Stimulated activated naive CD8-positive, alpha-beta T cell treated with anti-CD3 and anti-CD28 coated beads, Interleukin-15, amount 100 ng/mL, for 72 hours (primary cell): ENCODE data around the gene MAP2K5.

Experiments
- ATAC-seq: fragments of 150-1000 bp; cut with Tn5 transposase; 2 replicates; pipeline ENCODE4 v1.10.0; 2021; ENCODE audit warnings: mild to moderate bottlenecking, moderate library complexity
- DNase-seq, 2 donors: peaks; one replicate each; pipeline ENCODE4 v3.0.0; 2021 to 2022
- H3K27ac Mint-ChIP-seq, 2 donors: one replicate each; pipeline ENCODE4 v1.8.0; 2022; ENCODE audit warnings: mild to moderate bottlenecking in 2 of 2, mixed read lengths in 2 of 2, moderate library complexity in 2 of 2
- H3K27me3 Mint-ChIP-seq: one replicate; pipeline ENCODE4 v1.8.0; 2022; ENCODE audit warnings: mixed read lengths
- H3K4me1 Mint-ChIP-seq: one replicate; pipeline ENCODE4 v1.8.0; 2022; ENCODE audit warnings: mild to moderate bottlenecking, mixed read lengths
- H3K4me3 Mint-ChIP-seq, 2 donors: one replicate each; pipeline ENCODE4 v1.8.0; 2022; ENCODE audit warnings: mild to moderate bottlenecking in 2 of 2, mixed read lengths in 2 of 2, moderate library complexity in 1 of 2
- H3K9me3 Mint-ChIP-seq, 2 donors: one replicate each; pipeline ENCODE4 v1.8.0; 2022; ENCODE audit warnings: mixed read lengths in 2 of 2

The MAP2K5 gene

GRCh38 chr15:67746022-67746421 lies 203.5 kb downstream of the MAP2K5 start:
- no peaks in the 10 kb centered on the region for H3K9me3 Mint-ChIP-seq
- no peaks in the 10 kb centered on the region for H3K27me3 Mint-ChIP-seq
- ATAC-seq (peak; percentile 54), DNase-seq (no peak)
- H3K4me1 Mint-ChIP-seq = peaks cover 63% of the 10 kb centered on the region
- H3K27ac Mint-ChIP-seq = peak overlapping the region; percentile 95 to 96
- peak overlapping the region; percentile 51 to 58 for H3K4me3 Mint-ChIP-seq

GRCh38 chr15:67746450-67746849 lies 203.9 kb downstream of the MAP2K5 start:
- peak; percentile 55 for ATAC-seq

GRCh38 chr15:67747921-67748320 lies 205.4 kb downstream of the MAP2K5 start:
- no peak overlapping the region for H3K4me3 Mint-ChIP-seq
- H3K9me3 Mint-ChIP-seq = no peaks in the 10 kb centered on the region
- ATAC-seq (no peak), DNase-seq (no peak)
- peaks cover 54% of the 10 kb centered on the region for H3K4me1 Mint-ChIP-seq
- H3K27ac Mint-ChIP-seq = peak overlapping the region in 1 of 2 donors; percentile 57
- no peaks in the 10 kb centered on the region for H3K27me3 Mint-ChIP-seq

More at GRCh38 chr15:67746450-67746849, 203.9 kb downstream of the MAP2K5 start:
- DNase-seq = no peak
- Mint-ChIP-seq H3K27me3 (no peaks in the 10 kb centered on the region), H3K4me3 (peak overlapping the region; percentile 51 to 58), H3K9me3 (no peaks in the 10 kb centered on the region), H3K4me1 (peaks cover 59% of the 10 kb centered on the region), H3K27ac (peak overlapping the region; percentile 95 to 96)

DNA sequence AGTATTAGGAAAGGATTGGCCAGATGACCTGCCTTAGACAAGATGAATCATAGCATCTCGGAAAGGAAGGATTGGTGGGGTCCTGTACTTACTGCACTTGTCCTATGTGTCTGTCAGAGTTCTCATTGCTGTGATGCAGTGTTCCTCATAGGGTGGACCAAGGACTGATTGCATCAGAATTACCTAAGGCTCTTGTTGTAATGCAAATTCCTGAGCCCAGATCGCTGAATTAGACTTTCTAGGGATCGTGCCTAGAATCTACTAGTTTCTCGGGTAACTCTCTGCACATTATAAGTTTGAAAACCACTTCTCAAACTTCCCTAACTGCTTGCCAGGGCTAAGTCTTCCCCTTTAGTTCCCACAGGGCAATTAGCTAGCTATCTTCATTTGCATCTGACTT lies 207.9 kb downstream of the MAP2K5 start:
- Mint-ChIP-seq H3K27ac (no peak overlapping the region), H3K4me3 (no peak overlapping the region), H3K9me3 (peaks cover 0 to 3% of the 10 kb centered on the region in 2 donors), H3K27me3 (no peaks in the 10 kb centered on the region), H3K4me1 (peaks cover 52% of the 10 kb centered on the region)
- ATAC-seq = no peak
- DNase-seq = no peak

DNA sequence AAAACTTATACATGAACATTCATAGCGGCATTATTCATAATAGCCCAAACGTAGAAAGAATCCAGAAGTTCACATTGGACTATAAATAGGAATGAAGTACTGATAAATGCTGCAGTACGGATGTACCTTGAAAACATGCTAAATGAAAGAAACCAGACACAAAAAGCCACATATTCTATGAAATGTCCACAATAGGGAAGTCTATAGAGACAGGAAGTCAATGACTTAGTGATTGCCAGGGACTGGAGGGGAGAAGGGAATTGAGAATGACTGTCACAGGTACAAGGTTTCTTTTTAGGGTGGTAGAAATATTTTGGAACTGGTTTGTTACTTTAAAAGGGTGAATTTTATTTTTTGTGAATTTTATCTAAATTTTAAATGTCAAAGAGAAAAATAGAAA lies 211.4 kb downstream of the MAP2K5 start:
- H3K9me3 Mint-ChIP-seq = peaks cover 0 to 4% of the 10 kb centered on the region in 2 donors
- H3K4me1 Mint-ChIP-seq = peaks cover 68% of the 10 kb centered on the region
- no peak for ATAC-seq
- H3K4me3 Mint-ChIP-seq = no peak overlapping the region
- no peaks in the 10 kb centered on the region for H3K27me3 Mint-ChIP-seq
- no peak for DNase-seq
- peak overlapping the region in 1 of 2 donors; percentile 7 for H3K27ac Mint-ChIP-seq

GRCh38 chr15:67755264-67755663 lies 212.8 kb downstream of the MAP2K5 start:
- Mint-ChIP-seq H3K4me3 (no peak overlapping the region), H3K27me3 (no peaks in the 10 kb centered on the region), H3K9me3 (peaks cover 0 to 4% of the 10 kb centered on the region in 2 donors), H3K4me1 (peaks cover 70% of the 10 kb centered on the region), H3K27ac (no peak overlapping the region)
- ATAC-seq (peak; percentile 82), DNase-seq (peak in 1 of 2 donors; percentile 17)

DNA sequence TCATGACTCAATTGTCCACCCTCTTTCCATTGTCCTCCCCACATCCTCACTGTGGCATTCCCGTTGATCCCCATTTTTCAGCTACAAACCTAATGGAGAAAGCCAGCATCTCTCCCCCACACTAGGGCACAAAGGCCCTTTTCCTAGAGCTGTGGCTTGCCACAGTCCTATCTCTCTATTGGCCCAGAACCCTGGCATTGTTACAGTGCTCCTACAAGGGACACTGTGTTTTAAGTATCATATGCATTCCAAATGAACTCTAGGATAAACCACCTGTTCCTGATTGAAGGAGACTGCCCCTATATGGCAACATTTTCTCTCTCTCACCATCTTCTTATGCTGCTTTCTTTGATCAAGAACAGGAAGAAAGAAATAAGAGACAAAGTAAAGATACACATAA lies 213.4 kb downstream of the MAP2K5 start:
- Mint-ChIP-seq H3K4me1 (peaks cover 66% of the 10 kb centered on the region), H3K27ac (no peak overlapping the region), H3K27me3 (no peaks in the 10 kb centered on the region), H3K4me3 (no peak overlapping the region), H3K9me3 (peaks cover 0 to 4% of the 10 kb centered on the region in 2 donors)
- DNase-seq = no peak
- no peak for ATAC-seq

- peak overlapping the region; percentile 38 to 63 for H3K4me3 Mint-ChIP-seq
- H3K27me3 Mint-ChIP-seq = no peaks in the 10 kb centered on the region
- H3K27ac Mint-ChIP-seq = peak overlapping the region in 1 of 2 donors; percentile 77
- ATAC-seq (peak; percentile 48), DNase-seq (no peak)
- peaks cover 88% of the 10 kb centered on the region for H3K4me1 Mint-ChIP-seq
- peaks cover 0 to 4% of the 10 kb centered on the region in 2 donors for H3K9me3 Mint-ChIP-seq
Measured at GRCh38 chr15:67758619-67759300, 216.3 kb downstream of the MAP2K5 start.

- no peaks in the 10 kb centered on the region for H3K9me3 Mint-ChIP-seq
- H3K27ac Mint-ChIP-seq = no peak overlapping the region
- H3K27me3 Mint-ChIP-seq = no peaks in the 10 kb centered on the region
- no peak overlapping the region for H3K4me3 Mint-ChIP-seq
- peaks cover 79% of the 10 kb centered on the region for H3K4me1 Mint-ChIP-seq
- DNase-seq (no peak), ATAC-seq (no peak)
Measured at GRCh38 chr15:67760901-67761300, 218.4 kb downstream of the MAP2K5 start.

- peak overlapping the region in 1 of 2 donors; percentile 49 for H3K27ac Mint-ChIP-seq
Measured at GRCh38 chr15:67761343-67761742, 218.8 kb downstream of the MAP2K5 start.

GRCh38 chr15:67762610-67763368 lies 220.3 kb downstream of the MAP2K5 start:
- ATAC-seq (peak; percentile 98), DNase-seq (peak; percentile 61 to 77)
- H3K27me3 Mint-ChIP-seq = no peaks in the 10 kb centered on the region
- H3K9me3 Mint-ChIP-seq = no peaks in the 10 kb centered on the region
- peak overlapping the region; percentile 54 to 57 for H3K4me3 Mint-ChIP-seq
- peak overlapping the region; percentile 62 to 63 for H3K27ac Mint-ChIP-seq
- peaks cover 70% of the 10 kb centered on the region for H3K4me1 Mint-ChIP-seq

More at GRCh38 chr15:67761343-67761742, 218.8 kb downstream of the MAP2K5 start:
- ATAC-seq (no peak), DNase-seq (no peak)
- Mint-ChIP-seq H3K27me3 (no peaks in the 10 kb centered on the region), H3K4me1 (peaks cover 78% of the 10 kb centered on the region), H3K4me3 (no peak overlapping the region), H3K9me3 (no peaks in the 10 kb centered on the region)

DNA sequence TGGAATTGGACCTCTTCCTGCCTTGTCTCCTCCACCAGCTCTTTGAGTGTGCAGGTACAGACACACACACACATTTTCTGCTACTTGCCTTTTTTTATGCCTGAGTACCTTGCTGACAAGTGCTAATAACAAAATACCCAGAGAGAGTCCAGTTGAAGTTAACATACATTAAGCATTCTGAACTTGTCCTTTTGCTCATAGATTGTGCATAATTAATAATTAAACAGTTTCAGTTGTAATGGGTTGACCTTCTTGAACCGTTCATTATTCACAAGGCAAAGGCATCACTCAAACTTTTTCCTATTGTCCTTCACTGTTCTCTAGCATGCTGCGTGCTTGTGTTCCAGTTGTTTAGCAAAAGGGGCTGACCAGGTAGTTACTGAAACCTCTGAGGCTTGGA lies 223.2 kb downstream of the MAP2K5 start:
- DNase-seq = no peak
- no peaks in the 10 kb centered on the region for H3K27me3 Mint-ChIP-seq
- H3K4me1 Mint-ChIP-seq = peaks cover 58% of the 10 kb centered on the region
- ATAC-seq = no peak
- no peak overlapping the region for H3K4me3 Mint-ChIP-seq
- no peaks in the 10 kb centered on the region for H3K9me3 Mint-ChIP-seq
- H3K27ac Mint-ChIP-seq = no peak overlapping the region

DNA sequence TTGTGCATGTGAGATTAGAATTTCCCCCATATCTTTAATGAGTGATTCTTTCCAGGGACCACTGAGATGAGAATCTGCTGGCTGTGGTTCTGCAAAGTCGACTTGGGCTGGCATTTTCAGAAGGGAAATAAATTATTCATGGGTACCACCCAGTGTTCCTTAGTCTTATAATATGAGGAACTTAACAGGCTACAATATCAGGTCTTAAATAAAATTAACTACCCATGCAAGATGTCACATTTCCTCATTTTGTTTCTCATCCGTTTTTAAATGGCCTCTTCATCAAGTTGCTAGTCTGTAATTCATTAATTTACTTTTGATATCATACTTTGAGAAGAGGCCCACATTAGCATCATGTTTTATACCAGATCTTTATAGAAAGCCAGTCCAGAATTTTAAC lies 224.5 kb downstream of the MAP2K5 start:
- no peak for ATAC-seq
- H3K4me1 Mint-ChIP-seq = peaks cover 45% of the 10 kb centered on the region
- DNase-seq = no peak
- no peak overlapping the region for H3K4me3 Mint-ChIP-seq
- H3K27ac Mint-ChIP-seq = no peak overlapping the region
- no peaks in the 10 kb centered on the region for H3K27me3 Mint-ChIP-seq
- H3K9me3 Mint-ChIP-seq = no peaks in the 10 kb centered on the region

- Mint-ChIP-seq H3K27ac (no peak overlapping the region), H3K27me3 (no peaks in the 10 kb centered on the region), H3K4me3 (no peak overlapping the region), H3K9me3 (no peaks in the 10 kb centered on the region), H3K4me1 (peaks cover 30% of the 10 kb centered on the region)
- ATAC-seq (no peak), DNase-seq (no peak)
Measured at GRCh38 chr15:67768313-67768977, 225.9 kb downstream of the MAP2K5 start.

GRCh38 chr15:67769497-67770357 lies 227.2 kb downstream of the MAP2K5 start:
- Mint-ChIP-seq H3K4me3 (no peak overlapping the region), H3K4me1 (peaks cover 19% of the 10 kb centered on the region), H3K9me3 (no peaks in the 10 kb centered on the region), H3K27ac (peak overlapping the region in 1 of 2 donors; percentile 46), H3K27me3 (no peaks in the 10 kb centered on the region)
- DNase-seq (no peak), ATAC-seq (no peak)
